ENCODE data around the gene SLCO3A1. TPM values are rescaled to one million over a fixed set of nuclear protein-coding genes. Genes with fewer than 3 reads are reported as not detected.
A peak's percentile ranks its signal among the peaks of the same experiment; 100 is the strongest.

Gene SLCO3A1
- total RNA-seq, 4 donors from 2014 or later = 4.4 to 66.2 (median 5.1) TPM

DNA sequence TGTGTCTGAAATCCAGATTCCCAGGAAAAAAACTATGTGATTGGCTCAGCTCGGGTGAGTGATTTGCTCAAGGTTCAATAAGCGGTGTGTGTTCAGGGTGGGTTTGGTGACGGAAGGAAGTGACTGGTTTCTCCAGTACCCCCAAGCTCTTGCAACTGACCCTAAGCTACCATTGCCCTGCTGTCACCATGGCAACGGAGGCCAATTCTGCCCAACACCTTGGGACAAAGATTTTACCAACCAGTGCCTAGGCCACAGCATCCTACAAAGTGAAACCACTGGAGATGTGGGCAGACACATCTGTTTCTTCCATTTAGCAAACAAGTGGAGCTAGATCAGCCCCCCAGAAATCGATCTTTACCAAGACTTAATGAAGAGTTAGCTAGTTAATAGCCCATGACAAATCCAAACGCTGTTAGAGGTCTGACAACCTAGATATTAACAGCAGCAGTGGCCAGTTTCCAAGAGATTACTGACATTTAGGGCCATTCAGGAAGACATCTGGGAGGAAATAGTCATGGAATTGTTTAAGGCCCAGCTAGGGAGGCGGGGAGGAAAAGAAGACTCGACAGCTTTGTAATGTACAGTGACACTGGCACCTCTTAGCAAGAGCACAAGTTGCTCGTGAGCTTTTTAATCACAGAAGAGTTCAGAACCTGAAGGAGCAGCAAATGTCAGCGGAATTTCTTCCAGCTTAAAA, 195.9 kb downstream of the SLCO3A1 start:
- Histone ChIP-seq H3K4me3 (no peak overlapping the region), H3K27me3 (no peaks in the 10 kb centered on the region), H3K9me3 (no peaks in the 10 kb centered on the region), H3K36me3 (no peaks in the 10 kb centered on the region), H3K27ac (no peak overlapping the region), H3K4me1 (no peaks in the 10 kb centered on the region)
- TF ChIP-seq POLR2A (IDR thresholded peaks at IDR 0.05) (no peak), EP300 (IDR thresholded peaks at IDR 0.05; ENCODE audit: low read depth) (no peak), CTCF (IDR thresholded peaks at IDR 0.05) (no peak), POLR2AphosphoS5 (IDR thresholded peaks at IDR 0.05) (no peak)
- 72 to 76% methylated on average over 5 to 10 of the region's 10 CpGs for WGBS, 2 donors (ENCODE audit: low coverage in 1 of 2)
- no peak for DNase-seq
- intact Hi-C loops (cut with DNase I; ENCODE audit: low total_unique reads) (no loop called here), in situ Hi-C loops (cut with MboI; ENCODE audit: low pct_ligation_motif_present in 1 of 4, low pct_unique_long_range_greater_than_20kb in 1 of 4, low sequenced_read_pairs in 3 of 4) (no loop called here)

DNA sequence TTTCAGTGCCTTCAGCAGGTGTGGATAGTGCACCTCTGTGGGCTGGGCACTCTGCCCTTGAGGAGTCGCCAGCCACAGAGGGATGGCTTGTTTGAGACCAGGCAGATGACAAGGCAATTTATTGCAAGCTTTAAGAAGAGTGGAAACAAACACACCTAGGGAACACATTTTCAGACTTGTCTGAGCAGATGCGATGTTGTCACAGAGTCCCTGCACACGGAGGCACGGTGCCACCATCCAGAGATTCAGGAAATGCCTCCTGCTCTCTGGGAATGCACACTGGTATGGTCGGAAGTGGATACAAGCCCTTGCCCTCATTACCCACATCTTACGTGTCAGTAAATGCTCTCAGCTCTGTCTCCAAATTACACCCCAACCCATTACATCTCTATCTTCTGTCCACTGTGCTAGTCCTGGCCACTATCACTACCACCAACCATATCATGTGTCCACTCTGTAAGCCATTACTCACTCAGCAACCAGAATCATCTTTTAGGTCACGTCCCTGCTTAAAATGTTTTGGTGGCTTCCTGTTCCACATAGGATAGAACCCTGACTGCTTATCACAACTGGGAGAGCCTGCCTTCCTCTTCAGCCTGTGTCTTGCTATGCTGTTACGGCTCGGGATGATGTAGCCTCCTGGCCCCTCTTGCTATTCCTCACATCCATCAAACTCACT, 196.9 kb downstream of the SLCO3A1 start:
- 83 to 90% methylated on average over 6 to 9 of the region's 9 CpGs for WGBS, 2 donors (ENCODE audit: low coverage in 1 of 2)
- Histone ChIP-seq H3K4me1 (no peaks in the 10 kb centered on the region), H3K36me3 (no peaks in the 10 kb centered on the region), H3K4me3 (no peak overlapping the region), H3K27me3 (no peaks in the 10 kb centered on the region), H3K27ac (no peak overlapping the region), H3K9me3 (no peaks in the 10 kb centered on the region)
- TF ChIP-seq CTCF (IDR thresholded peaks at IDR 0.05) (no peak), POLR2A (IDR thresholded peaks at IDR 0.05) (no peak), EP300 (IDR thresholded peaks at IDR 0.05; ENCODE audit: low read depth) (no peak), POLR2AphosphoS5 (IDR thresholded peaks at IDR 0.05) (no peak)
- intact Hi-C loops (cut with DNase I; ENCODE audit: low total_unique reads) (no loop called here), in situ Hi-C loops (cut with MboI; ENCODE audit: low pct_ligation_motif_present in 1 of 4, low pct_unique_long_range_greater_than_20kb in 1 of 4, low sequenced_read_pairs in 3 of 4) (no loop called here)
- DNase-seq = no peak

DNA sequence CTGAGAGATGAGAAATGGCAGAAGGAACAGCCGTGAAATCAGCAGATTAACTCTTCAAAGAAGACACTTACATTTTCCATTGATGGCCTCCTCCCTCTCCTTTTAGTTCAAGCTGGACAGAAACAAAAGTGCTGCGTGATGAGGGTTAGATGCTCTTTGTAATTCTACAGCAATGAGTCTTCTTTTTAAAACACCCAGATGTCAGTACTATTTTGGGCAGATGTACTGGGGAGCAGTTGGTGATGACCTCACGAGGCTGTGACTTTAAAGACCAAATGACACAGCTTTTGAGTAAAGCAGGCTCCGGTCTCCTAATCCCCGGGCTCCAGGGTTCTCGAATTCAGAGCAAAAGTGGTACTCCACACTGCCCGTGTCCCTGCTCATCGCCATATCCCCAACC, 198.2 kb downstream of the SLCO3A1 start:
- TF ChIP-seq POLR2AphosphoS5 (IDR thresholded peaks at IDR 0.05) (no peak), POLR2A (IDR thresholded peaks at IDR 0.05) (no peak)
- Histone ChIP-seq H3K36me3 (no peaks in the 10 kb centered on the region), H3K4me3 (no peak overlapping the region), H3K9me3 (no peaks in the 10 kb centered on the region), H3K4me1 (no peaks in the 10 kb centered on the region), H3K27ac (no peak overlapping the region), H3K27me3 (no peaks in the 10 kb centered on the region)
- intact Hi-C loops (cut with DNase I; ENCODE audit: low total_unique reads) (no loop called here), in situ Hi-C loops (cut with MboI; ENCODE audit: low pct_ligation_motif_present in 1 of 4, low pct_unique_long_range_greater_than_20kb in 1 of 4, low sequenced_read_pairs in 3 of 4) (no loop called here)
- WGBS, 2 donors (ENCODE audit: low coverage in 1 of 2) = 87% methylated on average over 8 of the region's 8 CpGs; no CpG with 5 or more reads in 1 of the 2 donors
- DNase-seq = no peak

- no peaks in the 10 kb centered on the region for H3K4me1 ChIP-seq
- intact Hi-C loops (cut with DNase I; ENCODE audit: low total_unique reads) (no loop called here), in situ Hi-C loops (cut with MboI; ENCODE audit: low pct_ligation_motif_present in 1 of 4, low pct_unique_long_range_greater_than_20kb in 1 of 4, low sequenced_read_pairs in 3 of 4) (no loop called here)
- H3K27ac ChIP-seq = no peak overlapping the region
- no peak for TF ChIP-seq EP300 (IDR thresholded peaks at IDR 0.05; ENCODE audit: low read depth)
- TF ChIP-seq CTCF (IDR thresholded peaks at IDR 0.05) = peak in 1 of 5 experiments; percentile 15
- TF ChIP-seq POLR2AphosphoS5 (IDR thresholded peaks at IDR 0.05) = no peak
- TF ChIP-seq POLR2A (IDR thresholded peaks at IDR 0.05) = no peak
- no peaks in the 10 kb centered on the region for H3K9me3 ChIP-seq
- no peak overlapping the region for H3K4me3 ChIP-seq
- DNase-seq = no peak
- no peaks in the 10 kb centered on the region for H3K27me3 ChIP-seq
- WGBS, 2 donors (ENCODE audit: low coverage in 1 of 2) = 73 to 87% methylated on average over 5 of the region's 5 CpGs
- no peaks in the 10 kb centered on the region for H3K36me3 ChIP-seq
Observed at GRCh38 chr15:92053753-92054316, 200.3 kb downstream of the SLCO3A1 start.

All from transverse colon (tissue), 4 donors.